Measurements from ENCODE around the gene ACTL7B.
"Not testable (repeated sequence)": the region's sequence is repeated elsewhere in the genome, so short reads cannot be mapped to it uniquely, and the experiment has no call there.

Gene ACTL7B

GRCh38 chr9:108854641-108855528 is 901 bp downstream of the ACTL7B start:
- Histone ChIP-seq H3K4me1 (ENCODE audit: control insufficient read depth, insufficient read depth, low read length) (no peaks in the 10 kb centered on the region), H3K9ac (ENCODE audit: low read length) (no peak overlapping the region), H3K4me3 (ENCODE audit: low read depth, low read length) (no peak overlapping the region), H3K27me3 (ENCODE audit: control insufficient read depth, insufficient read depth, low read length) (no peaks in the 10 kb centered on the region), H3K9me3 (ENCODE audit: control insufficient read depth, insufficient read depth, low read depth, low read length) (no peaks in the 10 kb centered on the region), H3K27ac (ENCODE audit: low read depth, low read length) (no peak overlapping the region), H3K36me3 (ENCODE audit: control insufficient read depth, insufficient read depth, low read length) (no peaks in the 10 kb centered on the region)

GRCh38 chr9:108854094-108854493 is 1.7 kb downstream of the ACTL7B start:
- no peaks in the 10 kb centered on the region for H3K27me3 ChIP-seq (ENCODE audit: control insufficient read depth, insufficient read depth, low read length)
- H3K36me3 ChIP-seq (ENCODE audit: control insufficient read depth, insufficient read depth, low read length): no peaks in the 10 kb centered on the region
- H3K4me3 ChIP-seq (ENCODE audit: low read depth, low read length): no peak overlapping the region
- H3K27ac ChIP-seq (ENCODE audit: low read depth, low read length): no peak overlapping the region
- H3K9me3 ChIP-seq (ENCODE audit: control insufficient read depth, insufficient read depth, low read depth, low read length): no peaks in the 10 kb centered on the region
- H3K9ac ChIP-seq (ENCODE audit: low read length): no peak overlapping the region
- H3K4me1 ChIP-seq (ENCODE audit: control insufficient read depth, insufficient read depth, low read length): no peaks in the 10 kb centered on the region

- no peaks in the 10 kb centered on the region for H3K9me3 ChIP-seq (ENCODE audit: control insufficient read depth, insufficient read depth, low read depth, low read length)
- H3K9ac ChIP-seq (ENCODE audit: low read length): no peak overlapping the region
- H3K27me3 ChIP-seq (ENCODE audit: control insufficient read depth, insufficient read depth, low read length): no peaks in the 10 kb centered on the region
- H3K27ac ChIP-seq (ENCODE audit: low read depth, low read length): no peak overlapping the region
- no peaks in the 10 kb centered on the region for H3K36me3 ChIP-seq (ENCODE audit: control insufficient read depth, insufficient read depth, low read length)
- no peak overlapping the region for H3K4me3 ChIP-seq (ENCODE audit: low read depth, low read length)
- no peaks in the 10 kb centered on the region for H3K4me1 ChIP-seq (ENCODE audit: control insufficient read depth, insufficient read depth, low read length)
Measured at GRCh38 chr9:108852079-108852478, 3.7 kb downstream of the ACTL7B start.

- Histone ChIP-seq H3K27me3 (ENCODE audit: control insufficient read depth, insufficient read depth, low read length) (no peaks in the 10 kb centered on the region), H3K9ac (ENCODE audit: low read length) (no peak overlapping the region), H3K4me1 (ENCODE audit: control insufficient read depth, insufficient read depth, low read length) (no peaks in the 10 kb centered on the region), H3K36me3 (ENCODE audit: control insufficient read depth, insufficient read depth, low read length) (no peaks in the 10 kb centered on the region), H3K27ac (ENCODE audit: low read depth, low read length) (no peak overlapping the region), H3K9me3 (ENCODE audit: control insufficient read depth, insufficient read depth, low read depth, low read length) (no peaks in the 10 kb centered on the region), H3K4me3 (ENCODE audit: low read depth, low read length) (no peak overlapping the region)
Measured at GRCh38 chr9:108851138-108851537, 4.6 kb downstream of the ACTL7B start.

- Histone ChIP-seq H3K27ac (ENCODE audit: low read depth, low read length) (no peak overlapping the region), H3K4me1 (ENCODE audit: control insufficient read depth, insufficient read depth, low read length) (no peaks in the 10 kb centered on the region), H3K9ac (ENCODE audit: low read length) (no peak overlapping the region), H3K9me3 (ENCODE audit: control insufficient read depth, insufficient read depth, low read depth, low read length) (no peaks in the 10 kb centered on the region), H3K27me3 (ENCODE audit: control insufficient read depth, insufficient read depth, low read length) (no peaks in the 10 kb centered on the region), H3K4me3 (ENCODE audit: low read depth, low read length) (no peak overlapping the region), H3K36me3 (ENCODE audit: control insufficient read depth, insufficient read depth, low read length) (no peaks in the 10 kb centered on the region)
Measured at GRCh38 chr9:108850293-108850897, 5.4 kb downstream of the ACTL7B start.

- H3K9ac ChIP-seq (ENCODE audit: low read length); H3K9me3 ChIP-seq (ENCODE audit: control insufficient read depth, insufficient read depth, low read depth, low read length); H3K27me3 ChIP-seq (ENCODE audit: control insufficient read depth, insufficient read depth, low read length); H3K36me3 ChIP-seq (ENCODE audit: control insufficient read depth, insufficient read depth, low read length); H3K4me3 ChIP-seq (ENCODE audit: low read depth, low read length); H3K4me1 ChIP-seq (ENCODE audit: control insufficient read depth, insufficient read depth, low read length); H3K27ac ChIP-seq (ENCODE audit: low read depth, low read length): not testable (repeated sequence)
Measured at GRCh38 chr9:108848296-108848695, 7.5 kb downstream of the ACTL7B start.

- Histone ChIP-seq H3K27me3 (ENCODE audit: control insufficient read depth, insufficient read depth, low read length) (no peaks in the 10 kb centered on the region), H3K9me3 (ENCODE audit: control insufficient read depth, insufficient read depth, low read depth, low read length) (no peaks in the 10 kb centered on the region), H3K27ac (ENCODE audit: low read depth, low read length) (no peak overlapping the region), H3K4me3 (ENCODE audit: low read depth, low read length) (no peak overlapping the region), H3K36me3 (ENCODE audit: control insufficient read depth, insufficient read depth, low read length) (no peaks in the 10 kb centered on the region), H3K4me1 (ENCODE audit: control insufficient read depth, insufficient read depth, low read length) (no peaks in the 10 kb centered on the region), H3K9ac (ENCODE audit: low read length) (no peak overlapping the region)
Measured at GRCh38 chr9:108845947-108846346, 9.8 kb downstream of the ACTL7B start.

- H3K27ac ChIP-seq (ENCODE audit: low read depth, low read length): no peak overlapping the region
- no peaks in the 10 kb centered on the region for H3K4me1 ChIP-seq (ENCODE audit: control insufficient read depth, insufficient read depth, low read length)
- H3K36me3 ChIP-seq (ENCODE audit: control insufficient read depth, insufficient read depth, low read length): no peaks in the 10 kb centered on the region
- H3K9me3 ChIP-seq (ENCODE audit: control insufficient read depth, insufficient read depth, low read depth, low read length): no peaks in the 10 kb centered on the region
- no peak overlapping the region for H3K4me3 ChIP-seq (ENCODE audit: low read depth, low read length)
- no peaks in the 10 kb centered on the region for H3K27me3 ChIP-seq (ENCODE audit: control insufficient read depth, insufficient read depth, low read length)
- H3K9ac ChIP-seq (ENCODE audit: low read length): no peak overlapping the region
Measured at GRCh38 chr9:108845507-108845906, 10.3 kb downstream of the ACTL7B start.

GRCh38 chr9:108844856-108845255 is 10.9 kb downstream of the ACTL7B start:
- H3K9me3 ChIP-seq (ENCODE audit: control insufficient read depth, insufficient read depth, low read depth, low read length): no peaks in the 10 kb centered on the region
- no peaks in the 10 kb centered on the region for H3K4me1 ChIP-seq (ENCODE audit: control insufficient read depth, insufficient read depth, low read length)
- H3K9ac ChIP-seq (ENCODE audit: low read length): no peak overlapping the region
- no peaks in the 10 kb centered on the region for H3K27me3 ChIP-seq (ENCODE audit: control insufficient read depth, insufficient read depth, low read length)
- no peak overlapping the region for H3K4me3 ChIP-seq (ENCODE audit: low read depth, low read length)
- H3K27ac ChIP-seq (ENCODE audit: low read depth, low read length): no peak overlapping the region
- H3K36me3 ChIP-seq (ENCODE audit: control insufficient read depth, insufficient read depth, low read length): no peaks in the 10 kb centered on the region

GRCh38 chr9:108844391-108844790 is 11.4 kb downstream of the ACTL7B start:
- Histone ChIP-seq H3K36me3 (ENCODE audit: control insufficient read depth, insufficient read depth, low read length) (no peaks in the 10 kb centered on the region), H3K9me3 (ENCODE audit: control insufficient read depth, insufficient read depth, low read depth, low read length) (no peaks in the 10 kb centered on the region), H3K27ac (ENCODE audit: low read depth, low read length) (no peak overlapping the region), H3K4me3 (ENCODE audit: low read depth, low read length) (no peak overlapping the region), H3K27me3 (ENCODE audit: control insufficient read depth, insufficient read depth, low read length) (no peaks in the 10 kb centered on the region), H3K4me1 (ENCODE audit: control insufficient read depth, insufficient read depth, low read length) (no peaks in the 10 kb centered on the region), H3K9ac (ENCODE audit: low read length) (no peak overlapping the region)

GRCh38 chr9:108842610-108843295 is 13.0 kb downstream of the ACTL7B start:
- Histone ChIP-seq H3K36me3 (ENCODE audit: control insufficient read depth, insufficient read depth, low read length) (no peaks in the 10 kb centered on the region), H3K9ac (ENCODE audit: low read length) (no peak overlapping the region), H3K27me3 (ENCODE audit: control insufficient read depth, insufficient read depth, low read length) (no peaks in the 10 kb centered on the region), H3K4me1 (ENCODE audit: control insufficient read depth, insufficient read depth, low read length) (no peaks in the 10 kb centered on the region), H3K4me3 (ENCODE audit: low read depth, low read length) (no peak overlapping the region), H3K27ac (ENCODE audit: low read depth, low read length) (no peak overlapping the region), H3K9me3 (ENCODE audit: control insufficient read depth, insufficient read depth, low read depth, low read length) (no peaks in the 10 kb centered on the region)
